ENCODE data around the gene DROSHA. TPM values are rescaled to one million over a fixed set of nuclear protein-coding genes. Genes with fewer than 3 reads are reported as not detected.

Gene DROSHA
- total and polyA plus RNA-seq, 2 of the 8 experiments (the other 6 are each of a cell fraction or from before 2014, with no cell fraction given): 65.9 to 122 TPM

DNA sequence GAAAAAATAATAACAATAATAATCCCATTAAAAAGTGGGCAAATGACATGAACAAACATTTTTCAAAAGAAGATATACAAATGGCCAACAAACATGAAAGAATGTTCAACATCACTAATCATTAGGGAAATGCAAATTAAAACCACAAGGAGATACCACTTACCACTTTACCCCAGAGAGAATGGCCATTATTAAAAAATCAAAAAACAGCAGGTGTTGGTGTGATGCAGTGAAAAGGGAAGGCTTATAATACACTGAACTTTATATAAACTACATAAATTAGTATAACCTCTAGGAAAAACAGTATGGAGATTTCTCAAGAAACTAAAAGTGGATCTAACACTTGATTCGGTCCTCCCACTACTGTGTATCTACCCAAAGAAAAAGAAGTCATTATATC is 81.9 kb downstream of the DROSHA start (continued):
- TF ChIP-seq, protein P1, sequence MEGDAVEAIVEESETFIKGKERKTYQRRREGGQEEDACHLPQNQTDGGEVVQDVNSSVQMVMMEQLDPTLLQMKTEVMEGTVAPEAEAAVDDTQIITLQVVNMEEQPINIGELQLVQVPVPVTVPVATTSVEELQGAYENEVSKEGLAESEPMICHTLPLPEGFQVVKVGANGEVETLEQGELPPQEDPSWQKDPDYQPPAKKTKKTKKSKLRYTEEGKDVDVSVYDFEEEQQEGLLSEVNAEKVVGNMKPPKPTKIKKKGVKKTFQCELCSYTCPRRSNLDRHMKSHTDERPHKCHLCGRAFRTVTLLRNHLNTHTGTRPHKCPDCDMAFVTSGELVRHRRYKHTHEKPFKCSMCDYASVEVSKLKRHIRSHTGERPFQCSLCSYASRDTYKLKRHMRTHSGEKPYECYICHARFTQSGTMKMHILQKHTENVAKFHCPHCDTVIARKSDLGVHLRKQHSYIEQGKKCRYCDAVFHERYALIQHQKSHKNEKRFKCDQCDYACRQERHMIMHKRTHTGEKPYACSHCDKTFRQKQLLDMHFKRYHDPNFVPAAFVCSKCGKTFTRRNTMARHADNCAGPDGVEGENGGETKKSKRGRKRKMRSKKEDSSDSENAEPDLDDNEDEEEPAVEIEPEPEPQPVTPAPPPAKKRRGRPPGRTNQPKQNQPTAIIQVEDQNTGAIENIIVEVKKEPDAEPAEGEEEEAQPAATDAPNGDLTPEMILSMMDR (IDR thresholded peaks at IDR 0.05; ENCODE audit: control extremely low read depth in 1 of 3, insufficient read depth in 1 of 3, low read depth in 1 of 3, low read length in 3 of 3): no peak

Measured in H1 (cell line).